K562 (cell line): Measurements from ENCODE around the gene ENG. TPM values are rescaled to one million over a fixed set of nuclear protein-coding genes. Genes with fewer than 3 reads are reported as not detected.

ENCODE experiments used
- EHMT2 ChIP-seq: fragments of 450-650 bp; IDR thresholded peaks from 2 replicates; pipeline ENCODE4 v1.6.1; 2018; ENCODE audit warnings: antibody characterized with exemption
- ELF4 ChIP-seq: fragments of 450-650 bp; formaldehyde crosslinking; IDR thresholded peaks from 2 replicates; pipeline ENCODE4 v1.4.0; 2022; ENCODE audit warnings: missing genetic modification characterization
- GABPB1 ChIP-seq: sonication (generic); formaldehyde crosslinking; IDR thresholded peaks from 2 replicates; pipeline ENCODE4 v1.8.0; 2022; ENCODE audit warnings: mild to moderate bottlenecking, missing genetic modification reagents
- HES1 ChIP-seq: fragments of 450-650 bp; IDR thresholded peaks from 2 replicates; pipeline ENCODE4 v1.6.1; 2016; ENCODE audit warnings: low read depth, mild to moderate bottlenecking, moderate library complexity
- HNRNPUL1 ChIP-seq: fragments of 200-400 bp; formaldehyde crosslinking; IDR thresholded peaks from 2 replicates; pipeline ENCODE4 v1.6.1; 2017; ENCODE audit warnings: low read length
- IRF9 ChIP-seq: fragments of 450-650 bp; IDR thresholded peaks from 2 replicates; pipeline ENCODE4 v1.6.1; 2016; ENCODE audit warnings: missing biosample characterization, missing genetic modification characterization
- NFIX ChIP-seq: fragments of 250-450 bp; sonication (Bioruptor Pico); IDR thresholded peaks from 2 replicates; pipeline ENCODE4 v1.4.0; 2020; ENCODE audit warnings: low read depth, mild to moderate bottlenecking, moderate library complexity
- NR2C2 ChIP-seq, 2 experiments: fragments of 200-800 bp in 1 of 2; sonication (Bioruptor generic) in 1 of 2; sonication (generic) in 1 of 2; formaldehyde crosslinking in 1 of 2; IDR thresholded peaks; 2 replicates each; pipeline versions ENCODE4 v1.6.1 to v1.8.0; 2016 to 2022; ENCODE audit warnings: mild to moderate bottlenecking in 1 of 2, missing compliant biosample characterization in 1 of 2, missing genetic modification characterization in 1 of 2, missing genetic modification reagents in 1 of 2
- PHB ChIP-seq: fragments of 250-450 bp; sonication (Bioruptor Pico); IDR thresholded peaks from 2 replicates; pipeline ENCODE4 v1.5.0; 2021
- PRMT5 ChIP-seq: sonication (generic); formaldehyde crosslinking; IDR thresholded peaks from 2 replicates; pipeline ENCODE4 v1.5.0; 2020; ENCODE audit warnings: missing genetic modification reagents
- SIRT6 ChIP-seq: IDR thresholded peaks from one replicate; pipeline ENCODE4 v1.6.1; 2012; ENCODE audit warnings: low read depth, mild to moderate bottlenecking, control low read depth, inconsistent platforms, low read length, moderate library complexity
- STAT6 ChIP-seq: sonication (generic); formaldehyde crosslinking; IDR thresholded peaks from 2 replicates; pipeline ENCODE4 v1.8.1; 2023; ENCODE audit warnings: mild to moderate bottlenecking, missing genetic modification reagents
- TBL1XR1 ChIP-seq, 2 experiments: IDR thresholded peaks; 2 replicates each; pipeline ENCODE4 v1.6.1; 2012; ENCODE audit warnings: improper control_type of control experiment in 2 of 2, low read length in 2 of 2, mild to moderate bottlenecking in 1 of 2
- ZC3H4 ChIP-seq: sonication (generic); formaldehyde crosslinking; IDR thresholded peaks from 2 replicates; pipeline ENCODE4 v1.9.0; 2021; ENCODE audit warnings: missing genetic modification reagents, borderline replicate concordance
- ZNF165 ChIP-seq: fragments of 250-450 bp; sonication (Bioruptor Pico); IDR thresholded peaks from 2 replicates; pipeline ENCODE4 v1.4.0; 2020; ENCODE audit warnings: borderline replicate concordance
- ZNF583 ChIP-seq: fragments of 250-450 bp; sonication (Bioruptor Pico); IDR thresholded peaks from 2 replicates; pipeline ENCODE4 v1.4.0; 2020
- ZNF696 ChIP-seq: fragments of 250-450 bp; sonication (Bioruptor Pico); conservative IDR thresholded peaks from 2 replicates; pipeline ENCODE4 v1.4.0; 2020; ENCODE audit warnings: mild to moderate bottlenecking, moderate library complexity
- polyA plus RNA-seq, 8 experiments: library from polyadenylated mRNA; depleted of rRNA in 4 of 8; stranded (reverse) in 5 of 8; unstranded in 3 of 8; fragments of >200 nt; fragmentation: Nextera tagmentation in 2 of 8; fragmentation: Illumina TruSeq in 1 of 8; extraction: Ambion mirVana in 2 of 8; extraction: Trizol in 1 of 8; gene quantifications; 2 replicates each; pipeline versions ENCODE4 v1.2.1 to v1.2.3, GENCODE V29; 2011 to 2014; ENCODE audit warnings: inconsistent platforms in 1 of 8, missing spikeins in 1 of 8
- total RNA-seq, 7 experiments: library from RNA; depleted of rRNA in 6 of 7; stranded (reverse); fragments of >200 nt in 6 of 7; fragmentation: Illumina TruSeq in 2 of 7; extraction: Trizol in 2 of 7; gene quantifications; 2 replicates each; pipeline versions ENCODE4 v1.2.1 to v1.2.3, GENCODE V29; 2011 to 2021; ENCODE audit warnings: low replicate concordance in 1 of 7
- TF ChIP-seq, protein P1 (sequence below): fragments of 250-450 bp; sonication (Bioruptor Pico); IDR thresholded peaks from 2 replicates; pipeline ENCODE4 v1.5.1; 2021; ENCODE audit warnings: mild to moderate bottlenecking
- TF ChIP-seq, protein P2 (sequence below): sonication (generic); formaldehyde crosslinking; IDR thresholded peaks from 2 replicates; pipeline ENCODE4 v1.8.0; 2022; ENCODE audit warnings: mild to moderate bottlenecking, missing genetic modification reagents
- TF ChIP-seq, protein P3 (sequence below): sonication (generic); formaldehyde crosslinking; IDR thresholded peaks from 2 replicates; pipeline ENCODE4 v1.8.1; 2022; ENCODE audit warnings: missing genetic modification reagents

The ENG gene
- total and polyA plus RNA-seq, 9 of the 15 experiments (the other 6 are each of a cell fraction or from before 2014, with no cell fraction given): 0.04 to 0.40 (median 0.14) TPM; not detected in 1

GRCh38 chr9:127903557-127904475 is 49.4 kb upstream of the ENG start (continued):
- no peak for TF ChIP-seq NFIX (CRISPR knock-in tag)
- TF ChIP-seq EHMT2: no peak
- TF ChIP-seq GABPB1: no peak
- no peak for TF ChIP-seq SIRT6
- TF ChIP-seq ZNF165 (CRISPR knock-in tag): no peak
- TF ChIP-seq ZNF583 (CRISPR knock-in tag): no peak
- no peak for TF ChIP-seq NR2C2 (CRISPR knock-in tag; IDR thresholded peaks at IDR 0.05)
- peak; percentile 53 for TF ChIP-seq NR2C2 (tag; IDR thresholded peaks at IDR 0.05)
- TF ChIP-seq, protein P1, sequence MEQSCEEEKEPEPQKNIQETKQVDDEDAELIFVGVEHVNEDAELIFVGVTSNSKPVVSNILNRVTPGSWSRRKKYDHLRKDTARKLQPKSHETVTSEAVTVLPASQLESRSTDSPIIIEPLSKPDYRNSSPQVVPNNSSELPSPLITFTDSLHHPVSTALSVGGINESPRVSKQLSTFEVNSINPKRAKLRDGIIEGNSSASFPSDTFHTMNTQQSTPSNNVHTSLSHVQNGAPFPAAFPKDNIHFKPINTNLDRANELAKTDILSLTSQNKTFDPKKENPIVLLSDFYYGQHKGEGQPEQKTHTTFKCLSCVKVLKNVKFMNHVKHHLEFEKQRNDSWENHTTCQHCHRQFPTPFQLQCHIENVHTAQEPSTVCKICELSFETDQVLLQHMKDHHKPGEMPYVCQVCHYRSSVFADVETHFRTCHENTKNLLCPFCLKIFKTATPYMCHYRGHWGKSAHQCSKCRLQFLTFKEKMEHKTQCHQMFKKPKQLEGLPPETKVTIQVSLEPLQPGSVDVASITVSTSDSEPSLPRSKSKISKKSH (CRISPR knock-in tag): no peak
- TF ChIP-seq ELF4 (CRISPR knock-in tag): no peak
- TF ChIP-seq, protein P2, sequence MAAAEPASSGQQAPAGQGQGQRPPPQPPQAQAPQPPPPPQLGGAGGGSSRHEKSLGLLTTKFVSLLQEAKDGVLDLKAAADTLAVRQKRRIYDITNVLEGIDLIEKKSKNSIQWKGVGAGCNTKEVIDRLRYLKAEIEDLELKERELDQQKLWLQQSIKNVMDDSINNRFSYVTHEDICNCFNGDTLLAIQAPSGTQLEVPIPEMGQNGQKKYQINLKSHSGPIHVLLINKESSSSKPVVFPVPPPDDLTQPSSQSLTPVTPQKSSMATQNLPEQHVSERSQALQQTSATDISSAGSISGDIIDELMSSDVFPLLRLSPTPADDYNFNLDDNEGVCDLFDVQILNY (CRISPR knock-in tag): no peak
- TF ChIP-seq ZNF696 (CRISPR knock-in tag): no peak
- TF ChIP-seq PHB (CRISPR knock-in tag): no peak
- TF ChIP-seq HES1: no peak
- no peak for TF ChIP-seq HNRNPUL1
- TF ChIP-seq IRF9 (tag): no peak
- TF ChIP-seq, protein P3, sequence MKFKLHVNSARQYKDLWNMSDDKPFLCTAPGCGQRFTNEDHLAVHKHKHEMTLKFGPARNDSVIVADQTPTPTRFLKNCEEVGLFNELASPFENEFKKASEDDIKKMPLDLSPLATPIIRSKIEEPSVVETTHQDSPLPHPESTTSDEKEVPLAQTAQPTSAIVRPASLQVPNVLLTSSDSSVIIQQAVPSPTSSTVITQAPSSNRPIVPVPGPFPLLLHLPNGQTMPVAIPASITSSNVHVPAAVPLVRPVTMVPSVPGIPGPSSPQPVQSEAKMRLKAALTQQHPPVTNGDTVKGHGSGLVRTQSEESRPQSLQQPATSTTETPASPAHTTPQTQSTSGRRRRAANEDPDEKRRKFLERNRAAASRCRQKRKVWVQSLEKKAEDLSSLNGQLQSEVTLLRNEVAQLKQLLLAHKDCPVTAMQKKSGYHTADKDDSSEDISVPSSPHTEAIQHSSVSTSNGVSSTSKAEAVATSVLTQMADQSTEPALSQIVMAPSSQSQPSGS (CRISPR knock-in tag): no peak
- TF ChIP-seq TBL1XR1 (IDR thresholded peaks at IDR 0.05; ENCODE audit: low read length in 2 of 2): no peak
- no peak for TF ChIP-seq PRMT5
- TF ChIP-seq STAT6 (CRISPR knock-in tag): no peak
- TF ChIP-seq ZC3H4 (CRISPR knock-in tag): no peak
